Panc1 (cell line): ENCODE data around the gene POU2F1. TPM values are rescaled to one million over a fixed set of nuclear protein-coding genes. Genes with fewer than 3 reads are reported as not detected.

Source experiments
- ATAC-seq: fragments of 200-7000 bp; cut with Tn5 transposase; 2 replicates; pipeline ENCODE4 v1.9.1; 2020; ENCODE audit warnings: mild to moderate bottlenecking, moderate library complexity
- BruUV-seq: library from RNA; stranded (reverse); fragments of 400-500 nt; replicated peaks from 2 replicates; lab custom pipeline; 2021; lab: Mats Ljungman, UMichigan
- CTCF ChIA-PET: fragments of 300-600 bp; sonication (Branson Sonifier 250); formaldehyde crosslinking; loops from one replicate; lab custom pipeline; 2022; ENCODE audit warnings: antibody characterized with exemption; lab: Charles Lee
- POLR2A ChIA-PET: fragments of 300-600 bp; sonication (Branson Sonifier 250); formaldehyde crosslinking; loops from one replicate; lab custom pipeline; 2022; ENCODE audit warnings: antibody characterized with exemption; lab: Charles Lee
- DNase-seq: peaks from one replicate; pipeline ENCODE4 v3.0.0-alpha.2; 2010; ENCODE audit warnings: low read depth, low spot score
- H3K27ac ChIP-seq: 2 replicates; pipeline ENCODE4 v1.5.1; 2011; ENCODE audit warnings: mild to moderate bottlenecking, low read length, inconsistent platforms
- H3K27me3 ChIP-seq: fragments of 200-500 bp; sonication (Bioruptor generic); 2 replicates; pipeline ENCODE4 v1.6.0; 2014; ENCODE audit warnings: low read length, inconsistent platforms; ENCODE audit not compliant: control insufficient read depth, insufficient read depth
- H3K36me3 ChIP-seq: fragments of 200-500 bp; sonication (Bioruptor generic); 2 replicates; pipeline ENCODE4 v1.5.1; 2014; ENCODE audit warnings: inconsistent platforms, mild to moderate bottlenecking, low read length, moderate library complexity; ENCODE audit not compliant: control insufficient read depth, insufficient read depth
- H3K4me1 ChIP-seq: 2 replicates; pipeline ENCODE4 v1.5.1; 2011; ENCODE audit warnings: inconsistent platforms, mild to moderate bottlenecking, low read length, moderate library complexity; ENCODE audit not compliant: control insufficient read depth, insufficient read depth
- H3K4me3 ChIP-seq, 2 experiments: 2 replicates each; pipeline ENCODE4 v1.5.1; 2011 to 2012; ENCODE audit warnings: low read depth in 2 of 2, low read length in 2 of 2, mild to moderate bottlenecking in 2 of 2, inconsistent platforms in 1 of 2, moderate library complexity in 1 of 2
- H3K9me3 ChIP-seq: fragments of 200-500 bp; sonication (Bioruptor generic); 2 replicates; pipeline ENCODE4 v1.5.1; 2014; ENCODE audit warnings: low read depth, mild to moderate bottlenecking, inconsistent platforms, low read length, moderate library complexity; ENCODE audit not compliant: control insufficient read depth, insufficient read depth
- POLR2AphosphoS5 ChIP-seq: IDR thresholded peaks from 2 replicates; pipeline ENCODE4 v1.6.1; 2012; ENCODE audit warnings: mild to moderate bottlenecking, low read depth, low read length, moderate library complexity
- SIN3A ChIP-seq: IDR thresholded peaks from 2 replicates; pipeline ENCODE4 v1.6.1; 2012; ENCODE audit warnings: low read depth, mild to moderate bottlenecking, low read length, moderate library complexity, borderline replicate concordance; ENCODE audit not compliant: insufficient read depth
- TCF7L2 ChIP-seq: IDR thresholded peaks from 2 replicates; pipeline ENCODE4 v1.6.1; 2011; ENCODE audit warnings: mild to moderate bottlenecking, low read depth, low read length, inconsistent platforms
- in situ Hi-C: cut with HindIII; loops from 2 replicates; pipeline ENCODE4 v1.10.0; 2016; ENCODE audit warnings: low sequenced_read_pairs, low pct_unique_long_range_greater_than_20kb
- intact Hi-C: fragments of 100-400 bp; cut with micrococcal nuclease; formaldehyde crosslinking; loops from one replicate; pipeline ENCODE4 v1.10.0; 2022; ENCODE audit not compliant: unreplicated experiment
- total RNA-seq: library from RNA; stranded (reverse); gene quantifications from one replicate; pipeline ENCODE4 v1.2.1, GENCODE V29; 2021; ENCODE audit not compliant: unreplicated experiment
- TF ChIP-seq, protein P1 (sequence below): fragments of 450-650 bp; IDR thresholded peaks from 2 replicates; pipeline ENCODE4 v1.5.1; 2017; ENCODE audit warnings: mild to moderate bottlenecking
- TF ChIP-seq, protein P2 (sequence below), 2 experiments: IDR thresholded peaks; 2 replicates each; pipeline ENCODE4 v1.6.1; 2011 to 2012; ENCODE audit warnings: low read depth in 2 of 2, control low read depth in 1 of 2, low read length in 1 of 2, mild to moderate bottlenecking in 1 of 2, moderate library complexity in 1 of 2; ENCODE audit not compliant: insufficient read depth in 1 of 2

The POU2F1 gene
- total RNA-seq, 1 experiment from 2014 or later: 17.1 TPM

DNA sequence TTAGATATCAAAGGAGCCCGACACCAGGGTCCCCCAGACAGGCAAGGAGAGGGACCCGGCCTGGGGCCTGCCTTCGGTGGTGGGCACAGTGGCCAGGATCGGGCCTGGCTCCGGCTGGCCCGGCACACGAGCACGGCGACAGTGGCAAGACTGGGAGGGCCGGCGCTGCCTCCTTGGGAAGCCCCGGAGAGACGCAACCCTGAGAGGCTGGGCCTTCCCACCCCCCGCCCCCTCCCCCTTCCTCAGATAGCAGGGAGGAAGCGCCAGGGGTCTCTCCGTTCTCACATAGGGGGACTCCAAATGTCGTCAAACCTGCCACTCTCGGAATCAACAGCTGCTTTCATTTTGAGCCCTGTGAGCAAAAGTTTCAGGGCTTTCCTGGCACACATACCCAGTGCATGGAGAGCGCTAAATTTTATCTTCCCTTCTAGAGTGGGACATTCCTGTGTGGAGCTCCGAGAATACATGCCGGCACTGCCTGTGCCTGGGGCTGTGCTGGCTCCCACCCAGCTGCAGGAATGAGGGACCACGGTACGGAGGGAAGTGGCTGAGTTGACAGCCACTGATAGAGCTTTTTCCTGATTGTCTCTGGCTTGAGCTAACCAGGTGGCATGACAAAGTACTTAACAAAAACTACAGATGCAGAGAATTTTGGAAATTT lies 235.2 kb downstream of the POU2F1 start:
- Histone ChIP-seq H3K36me3 (no peaks in the 10 kb centered on the region), H3K27ac (no peak overlapping the region), H3K4me1 (0 out of 2 replicates have a peak, but pooled peaks cover 2% of the 10 kb centered on the region), H3K9me3 (no peaks in the 10 kb centered on the region), H3K27me3 (no peaks in the 10 kb centered on the region), H3K4me3 (peak overlapping the region; percentile 60 to 75)
- CTCF ChIA-PET: interaction anchor here (0.9 kb wide), 1 partner anchor 11 kb away, joined by 3 read pairs; no protein-coding TSS in a partner anchor
- BruUV-seq: no TSS peak
- TF ChIP-seq, protein P1, sequence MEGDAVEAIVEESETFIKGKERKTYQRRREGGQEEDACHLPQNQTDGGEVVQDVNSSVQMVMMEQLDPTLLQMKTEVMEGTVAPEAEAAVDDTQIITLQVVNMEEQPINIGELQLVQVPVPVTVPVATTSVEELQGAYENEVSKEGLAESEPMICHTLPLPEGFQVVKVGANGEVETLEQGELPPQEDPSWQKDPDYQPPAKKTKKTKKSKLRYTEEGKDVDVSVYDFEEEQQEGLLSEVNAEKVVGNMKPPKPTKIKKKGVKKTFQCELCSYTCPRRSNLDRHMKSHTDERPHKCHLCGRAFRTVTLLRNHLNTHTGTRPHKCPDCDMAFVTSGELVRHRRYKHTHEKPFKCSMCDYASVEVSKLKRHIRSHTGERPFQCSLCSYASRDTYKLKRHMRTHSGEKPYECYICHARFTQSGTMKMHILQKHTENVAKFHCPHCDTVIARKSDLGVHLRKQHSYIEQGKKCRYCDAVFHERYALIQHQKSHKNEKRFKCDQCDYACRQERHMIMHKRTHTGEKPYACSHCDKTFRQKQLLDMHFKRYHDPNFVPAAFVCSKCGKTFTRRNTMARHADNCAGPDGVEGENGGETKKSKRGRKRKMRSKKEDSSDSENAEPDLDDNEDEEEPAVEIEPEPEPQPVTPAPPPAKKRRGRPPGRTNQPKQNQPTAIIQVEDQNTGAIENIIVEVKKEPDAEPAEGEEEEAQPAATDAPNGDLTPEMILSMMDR: no peak
- TF ChIP-seq SIN3A: no peak
- TF ChIP-seq POLR2AphosphoS5: no peak
- no peak for TF ChIP-seq TCF7L2
- TF ChIP-seq, protein P2, sequence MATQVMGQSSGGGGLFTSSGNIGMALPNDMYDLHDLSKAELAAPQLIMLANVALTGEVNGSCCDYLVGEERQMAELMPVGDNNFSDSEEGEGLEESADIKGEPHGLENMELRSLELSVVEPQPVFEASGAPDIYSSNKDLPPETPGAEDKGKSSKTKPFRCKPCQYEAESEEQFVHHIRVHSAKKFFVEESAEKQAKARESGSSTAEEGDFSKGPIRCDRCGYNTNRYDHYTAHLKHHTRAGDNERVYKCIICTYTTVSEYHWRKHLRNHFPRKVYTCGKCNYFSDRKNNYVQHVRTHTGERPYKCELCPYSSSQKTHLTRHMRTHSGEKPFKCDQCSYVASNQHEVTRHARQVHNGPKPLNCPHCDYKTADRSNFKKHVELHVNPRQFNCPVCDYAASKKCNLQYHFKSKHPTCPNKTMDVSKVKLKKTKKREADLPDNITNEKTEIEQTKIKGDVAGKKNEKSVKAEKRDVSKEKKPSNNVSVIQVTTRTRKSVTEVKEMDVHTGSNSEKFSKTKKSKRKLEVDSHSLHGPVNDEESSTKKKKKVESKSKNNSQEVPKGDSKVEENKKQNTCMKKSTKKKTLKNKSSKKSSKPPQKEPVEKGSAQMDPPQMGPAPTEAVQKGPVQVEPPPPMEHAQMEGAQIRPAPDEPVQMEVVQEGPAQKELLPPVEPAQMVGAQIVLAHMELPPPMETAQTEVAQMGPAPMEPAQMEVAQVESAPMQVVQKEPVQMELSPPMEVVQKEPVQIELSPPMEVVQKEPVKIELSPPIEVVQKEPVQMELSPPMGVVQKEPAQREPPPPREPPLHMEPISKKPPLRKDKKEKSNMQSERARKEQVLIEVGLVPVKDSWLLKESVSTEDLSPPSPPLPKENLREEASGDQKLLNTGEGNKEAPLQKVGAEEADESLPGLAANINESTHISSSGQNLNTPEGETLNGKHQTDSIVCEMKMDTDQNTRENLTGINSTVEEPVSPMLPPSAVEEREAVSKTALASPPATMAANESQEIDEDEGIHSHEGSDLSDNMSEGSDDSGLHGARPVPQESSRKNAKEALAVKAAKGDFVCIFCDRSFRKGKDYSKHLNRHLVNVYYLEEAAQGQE (IDR thresholded peaks at IDR 0.05; ENCODE audit: insufficient read depth in 1 of 2, low read depth in 2 of 2, low read length in 1 of 2): no peak
- POLR2A ChIA-PET: interaction anchor here (0.7 kb wide), 1 partner anchor 166 kb away, joined by 7 read pairs; no protein-coding TSS in a partner anchor
- DNase-seq (no peak), ATAC-seq (peak; percentile 72)
- intact Hi-C loops: loop anchor here (5.0 kb wide), 1 partner anchor 76 kb away; no protein-coding TSS in a partner anchor
- in situ Hi-C loops: no loop called here

DNA sequence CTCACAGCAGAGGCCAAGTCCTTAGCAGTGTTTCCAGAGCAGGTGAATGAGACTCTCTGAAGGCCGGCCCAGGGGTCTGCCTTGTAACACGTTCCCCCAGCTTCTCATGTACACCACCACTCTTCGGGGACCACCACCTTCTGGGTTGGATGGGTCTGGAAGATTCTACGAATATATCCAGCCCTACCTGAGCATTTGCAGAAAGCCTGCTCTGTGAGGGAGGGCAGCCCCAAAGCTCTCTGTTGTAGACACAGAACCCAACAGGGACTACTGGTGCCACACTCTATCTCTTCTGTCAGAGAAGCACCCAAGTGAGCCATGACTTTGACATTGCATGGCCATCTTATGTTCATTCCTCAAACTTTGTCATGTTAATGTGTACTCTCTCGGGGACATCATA lies 235.8 kb downstream of the POU2F1 start:
- Histone ChIP-seq H3K9me3 (no peaks in the 10 kb centered on the region), H3K36me3 (no peaks in the 10 kb centered on the region), H3K4me1 (0 out of 2 replicates have a peak, but pooled peaks cover 2% of the 10 kb centered on the region), H3K27ac (no peak overlapping the region), H3K27me3 (no peaks in the 10 kb centered on the region), H3K4me3 (no peak overlapping the region; a peak in 1 of 4 replicates)
- POLR2A ChIA-PET: no interaction called here
- in situ Hi-C loops: no loop called here
- no TSS peak for BruUV-seq
- DNase-seq (no peak), ATAC-seq (no peak; the same call in 1 of the 2 replicates)
- CTCF ChIA-PET: interaction anchor here (0.9 kb wide), 1 partner anchor 12 kb away, joined by 3 read pairs; no protein-coding TSS in a partner anchor
- intact Hi-C loops: loop anchor here (5.0 kb wide), 1 partner anchor 76 kb away; no protein-coding TSS in a partner anchor
- TF ChIP-seq SIN3A: no peak
- TF ChIP-seq POLR2AphosphoS5: no peak
- no peak for TF ChIP-seq TCF7L2
- TF ChIP-seq, protein P1: no peak
- TF ChIP-seq, protein P2 (IDR thresholded peaks at IDR 0.05; ENCODE audit: insufficient read depth in 1 of 2, low read depth in 2 of 2, low read length in 1 of 2): no peak
